Measurements from ENCODE around the gene TTYH3. TPM values are rescaled to one million over a fixed set of nuclear protein-coding genes. Genes with fewer than 3 reads are reported as not detected.

The TTYH3 gene
- total and polyA plus RNA-seq, 2 of the 13 experiments (the other 11 are each of a cell fraction or from before 2014, with no cell fraction given), result 26.3 to 50.0 TPM

DNA sequence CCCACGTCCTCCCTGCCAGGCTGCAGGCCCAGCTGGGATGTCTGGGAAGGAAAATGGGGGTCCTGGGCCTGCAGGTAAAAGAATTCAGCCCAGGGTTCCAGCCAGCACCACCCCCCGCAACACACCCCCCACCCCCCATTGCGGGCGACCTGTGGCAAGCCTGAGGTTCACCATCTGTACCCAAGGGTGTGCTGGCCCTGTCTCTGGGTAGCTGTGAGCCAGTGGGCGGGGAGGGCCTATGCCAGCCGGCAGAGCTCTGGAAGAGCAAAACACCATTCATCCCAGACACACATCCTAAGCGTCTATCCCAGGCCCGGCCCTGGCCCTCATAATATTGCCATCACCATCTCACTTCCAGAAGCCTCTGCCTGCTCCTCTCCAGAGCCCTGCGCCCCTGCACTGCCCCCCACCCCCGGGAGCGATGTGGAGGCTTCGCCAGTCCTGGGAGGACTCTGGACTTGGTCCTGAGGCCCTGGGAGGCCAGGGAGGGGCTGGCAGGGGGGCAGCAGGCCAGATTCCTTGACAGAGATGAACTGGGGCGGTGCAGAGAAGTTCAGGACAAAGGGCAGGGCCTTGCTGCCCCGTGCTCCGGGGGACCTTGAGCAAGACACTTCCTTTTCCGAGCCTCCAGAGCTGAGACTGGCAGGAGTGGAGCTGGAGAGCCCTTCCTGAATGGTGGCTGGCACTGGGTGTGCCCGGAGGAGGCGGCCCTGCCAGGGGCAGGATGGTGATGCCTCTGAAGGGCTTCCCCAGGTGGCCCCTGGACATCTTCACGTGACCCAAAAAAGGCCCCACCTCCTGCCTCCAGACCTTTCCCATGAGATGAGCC, 8.7 kb upstream of the TTYH3 start (continued):
- TF ChIP-seq, protein P1, sequence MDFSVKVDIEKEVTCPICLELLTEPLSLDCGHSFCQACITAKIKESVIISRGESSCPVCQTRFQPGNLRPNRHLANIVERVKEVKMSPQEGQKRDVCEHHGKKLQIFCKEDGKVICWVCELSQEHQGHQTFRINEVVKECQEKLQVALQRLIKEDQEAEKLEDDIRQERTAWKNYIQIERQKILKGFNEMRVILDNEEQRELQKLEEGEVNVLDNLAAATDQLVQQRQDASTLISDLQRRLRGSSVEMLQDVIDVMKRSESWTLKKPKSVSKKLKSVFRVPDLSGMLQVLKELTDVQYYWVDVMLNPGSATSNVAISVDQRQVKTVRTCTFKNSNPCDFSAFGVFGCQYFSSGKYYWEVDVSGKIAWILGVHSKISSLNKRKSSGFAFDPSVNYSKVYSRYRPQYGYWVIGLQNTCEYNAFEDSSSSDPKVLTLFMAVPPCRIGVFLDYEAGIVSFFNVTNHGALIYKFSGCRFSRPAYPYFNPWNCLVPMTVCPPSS (IDR thresholded peaks at IDR 0.05), result no peak
- peak; percentile 43; the same call in 1 of the 2 replicates for TF ChIP-seq ZNF547 (CRISPR knock-in tag; IDR thresholded peaks at IDR 0.05)
- TF ChIP-seq, protein P2, sequence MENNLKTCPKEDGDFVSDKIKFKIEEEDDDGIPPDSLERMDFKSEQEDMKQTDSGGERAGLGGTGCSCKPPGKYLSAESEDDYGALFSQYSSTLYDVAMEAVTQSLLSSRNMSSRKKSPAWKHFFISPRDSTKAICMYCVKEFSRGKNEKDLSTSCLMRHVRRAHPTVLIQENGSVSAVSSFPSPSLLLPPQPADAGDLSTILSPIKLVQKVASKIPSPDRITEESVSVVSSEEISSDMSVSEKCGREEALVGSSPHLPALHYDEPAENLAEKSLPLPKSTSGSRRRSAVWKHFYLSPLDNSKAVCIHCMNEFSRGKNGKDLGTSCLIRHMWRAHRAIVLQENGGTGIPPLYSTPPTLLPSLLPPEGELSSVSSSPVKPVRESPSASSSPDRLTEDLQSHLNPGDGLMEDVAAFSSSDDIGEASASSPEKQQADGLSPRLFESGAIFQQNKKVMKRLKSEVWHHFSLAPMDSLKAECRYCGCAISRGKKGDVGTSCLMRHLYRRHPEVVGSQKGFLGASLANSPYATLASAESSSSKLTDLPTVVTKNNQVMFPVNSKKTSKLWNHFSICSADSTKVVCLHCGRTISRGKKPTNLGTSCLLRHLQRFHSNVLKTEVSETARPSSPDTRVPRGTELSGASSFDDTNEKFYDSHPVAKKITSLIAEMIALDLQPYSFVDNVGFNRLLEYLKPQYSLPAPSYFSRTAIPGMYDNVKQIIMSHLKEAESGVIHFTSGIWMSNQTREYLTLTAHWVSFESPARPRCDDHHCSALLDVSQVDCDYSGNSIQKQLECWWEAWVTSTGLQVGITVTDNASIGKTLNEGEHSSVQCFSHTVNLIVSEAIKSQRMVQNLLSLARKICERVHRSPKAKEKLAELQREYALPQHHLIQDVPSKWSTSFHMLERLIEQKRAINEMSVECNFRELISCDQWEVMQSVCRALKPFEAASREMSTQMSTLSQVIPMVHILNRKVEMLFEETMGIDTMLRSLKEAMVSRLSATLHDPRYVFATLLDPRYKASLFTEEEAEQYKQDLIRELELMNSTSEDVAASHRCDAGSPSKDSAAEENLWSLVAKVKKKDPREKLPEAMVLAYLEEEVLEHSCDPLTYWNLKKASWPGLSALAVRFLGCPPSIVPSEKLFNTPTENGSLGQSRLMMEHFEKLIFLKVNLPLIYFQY (CRISPR knock-in tag; IDR thresholded peaks at IDR 0.05; ENCODE audit: borderline replicate concordance), result peak; percentile 44; the same call in 1 of the 2 replicates
- TF ChIP-seq KDM2A (CRISPR knock-in tag; IDR thresholded peaks at IDR 0.05; ENCODE audit: borderline replicate concordance, low read depth), result no peak
- TF ChIP-seq ZNF30 (CRISPR knock-in tag; IDR thresholded peaks at IDR 0.05), result no peak
- TF ChIP-seq KDM1A (CRISPR knock-in tag; IDR thresholded peaks at IDR 0.05), result no peak
- TF ChIP-seq ELF3 (CRISPR knock-in tag; IDR thresholded peaks at IDR 0.05), result peak; percentile 91
- no peak for TF ChIP-seq ZNF550 (CRISPR knock-in tag; IDR thresholded peaks at IDR 0.05; ENCODE audit: borderline replicate concordance)
- TF ChIP-seq, protein P3, sequence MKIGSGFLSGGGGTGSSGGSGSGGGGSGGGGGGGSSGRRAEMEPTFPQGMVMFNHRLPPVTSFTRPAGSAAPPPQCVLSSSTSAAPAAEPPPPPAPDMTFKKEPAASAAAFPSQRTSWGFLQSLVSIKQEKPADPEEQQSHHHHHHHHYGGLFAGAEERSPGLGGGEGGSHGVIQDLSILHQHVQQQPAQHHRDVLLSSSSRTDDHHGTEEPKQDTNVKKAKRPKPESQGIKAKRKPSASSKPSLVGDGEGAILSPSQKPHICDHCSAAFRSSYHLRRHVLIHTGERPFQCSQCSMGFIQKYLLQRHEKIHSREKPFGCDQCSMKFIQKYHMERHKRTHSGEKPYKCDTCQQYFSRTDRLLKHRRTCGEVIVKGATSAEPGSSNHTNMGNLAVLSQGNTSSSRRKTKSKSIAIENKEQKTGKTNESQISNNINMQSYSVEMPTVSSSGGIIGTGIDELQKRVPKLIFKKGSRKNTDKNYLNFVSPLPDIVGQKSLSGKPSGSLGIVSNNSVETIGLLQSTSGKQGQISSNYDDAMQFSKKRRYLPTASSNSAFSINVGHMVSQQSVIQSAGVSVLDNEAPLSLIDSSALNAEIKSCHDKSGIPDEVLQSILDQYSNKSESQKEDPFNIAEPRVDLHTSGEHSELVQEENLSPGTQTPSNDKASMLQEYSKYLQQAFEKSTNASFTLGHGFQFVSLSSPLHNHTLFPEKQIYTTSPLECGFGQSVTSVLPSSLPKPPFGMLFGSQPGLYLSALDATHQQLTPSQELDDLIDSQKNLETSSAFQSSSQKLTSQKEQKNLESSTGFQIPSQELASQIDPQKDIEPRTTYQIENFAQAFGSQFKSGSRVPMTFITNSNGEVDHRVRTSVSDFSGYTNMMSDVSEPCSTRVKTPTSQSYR (CRISPR knock-in tag; IDR thresholded peaks at IDR 0.05; ENCODE audit: borderline replicate concordance), result peak; percentile 59; the same call in 1 of the 2 replicates
- peak; percentile 76 for TF ChIP-seq MIER2 (CRISPR knock-in tag; IDR thresholded peaks at IDR 0.05)
- TF ChIP-seq PAWR (CRISPR knock-in tag; IDR thresholded peaks at IDR 0.05; ENCODE audit: borderline replicate concordance), result no peak
- TF ChIP-seq, protein P4, sequence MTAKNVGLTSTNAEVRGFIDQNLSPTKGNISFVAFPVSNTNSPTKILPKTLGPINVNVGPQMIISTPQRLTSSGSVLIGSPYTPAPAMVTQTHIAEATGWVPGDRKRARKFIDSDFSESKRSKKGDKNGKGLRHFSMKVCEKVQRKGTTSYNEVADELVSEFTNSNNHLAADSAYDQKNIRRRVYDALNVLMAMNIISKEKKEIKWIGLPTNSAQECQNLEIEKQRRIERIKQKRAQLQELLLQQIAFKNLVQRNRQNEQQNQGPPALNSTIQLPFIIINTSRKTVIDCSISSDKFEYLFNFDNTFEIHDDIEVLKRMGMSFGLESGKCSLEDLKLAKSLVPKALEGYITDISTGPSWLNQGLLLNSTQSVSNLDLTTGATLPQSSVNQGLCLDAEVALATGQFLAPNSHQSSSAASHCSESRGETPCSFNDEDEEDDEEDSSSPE (CRISPR knock-in tag; IDR thresholded peaks at IDR 0.05), result peak; percentile 59
- TF ChIP-seq HNRNPH1 (optimal IDR thresholded peaks at IDR 0.05; ENCODE audit: low read depth, low read length), result no peak
- TF ChIP-seq, protein P5, sequence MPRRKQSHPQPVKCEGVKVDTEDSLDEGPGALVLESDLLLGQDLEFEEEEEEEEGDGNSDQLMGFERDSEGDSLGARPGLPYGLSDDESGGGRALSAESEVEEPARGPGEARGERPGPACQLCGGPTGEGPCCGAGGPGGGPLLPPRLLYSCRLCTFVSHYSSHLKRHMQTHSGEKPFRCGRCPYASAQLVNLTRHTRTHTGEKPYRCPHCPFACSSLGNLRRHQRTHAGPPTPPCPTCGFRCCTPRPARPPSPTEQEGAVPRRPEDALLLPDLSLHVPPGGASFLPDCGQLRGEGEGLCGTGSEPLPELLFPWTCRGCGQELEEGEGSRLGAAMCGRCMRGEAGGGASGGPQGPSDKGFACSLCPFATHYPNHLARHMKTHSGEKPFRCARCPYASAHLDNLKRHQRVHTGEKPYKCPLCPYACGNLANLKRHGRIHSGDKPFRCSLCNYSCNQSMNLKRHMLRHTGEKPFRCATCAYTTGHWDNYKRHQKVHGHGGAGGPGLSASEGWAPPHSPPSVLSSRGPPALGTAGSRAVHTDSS (CRISPR knock-in tag; conservative IDR thresholded peaks at IDR 0.05), result no peak
- TF ChIP-seq, protein P6, sequence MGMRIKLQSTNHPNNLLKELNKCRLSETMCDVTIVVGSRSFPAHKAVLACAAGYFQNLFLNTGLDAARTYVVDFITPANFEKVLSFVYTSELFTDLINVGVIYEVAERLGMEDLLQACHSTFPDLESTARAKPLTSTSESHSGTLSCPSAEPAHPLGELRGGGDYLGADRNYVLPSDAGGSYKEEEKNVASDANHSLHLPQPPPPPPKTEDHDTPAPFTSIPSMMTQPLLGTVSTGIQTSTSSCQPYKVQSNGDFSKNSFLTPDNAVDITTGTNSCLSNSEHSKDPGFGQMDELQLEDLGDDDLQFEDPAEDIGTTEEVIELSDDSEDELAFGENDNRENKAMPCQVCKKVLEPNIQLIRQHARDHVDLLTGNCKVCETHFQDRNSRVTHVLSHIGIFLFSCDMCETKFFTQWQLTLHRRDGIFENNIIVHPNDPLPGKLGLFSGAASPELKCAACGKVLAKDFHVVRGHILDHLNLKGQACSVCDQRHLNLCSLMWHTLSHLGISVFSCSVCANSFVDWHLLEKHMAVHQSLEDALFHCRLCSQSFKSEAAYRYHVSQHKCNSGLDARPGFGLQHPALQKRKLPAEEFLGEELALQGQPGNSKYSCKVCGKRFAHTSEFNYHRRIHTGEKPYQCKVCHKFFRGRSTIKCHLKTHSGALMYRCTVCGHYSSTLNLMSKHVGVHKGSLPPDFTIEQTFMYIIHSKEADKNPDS (CRISPR knock-in tag; IDR thresholded peaks at IDR 0.05), result no peak

All from HepG2 (cell line).